ENCODE data around the gene STAT3.

- TF ChIP-seq CTCF (IDR thresholded peaks at IDR 0.05) (no peak), POLR2AphosphoS5 (IDR thresholded peaks at IDR 0.05) (no peak)
Measured at GRCh38 chr17:42294469-42295398, 93.5 kb downstream of the STAT3 start.

Data from sigmoid colon (tissue), 4 donors.